Central memory CD8-positive, alpha-beta T cell (primary cell): Measurements from ENCODE around the gene ZDHHC17.
"Not testable (repeated sequence)": the region's sequence is repeated elsewhere in the genome, so short reads cannot be mapped to it uniquely, and the experiment has no call there.

Source experiments
- ATAC-seq: fragments of 150-1000 bp; cut with Tn5 transposase; replicated peaks from 2 replicates; pipeline ENCODE4 v1.10.0; 2022; ENCODE audit warnings: mild to moderate bottlenecking, moderate FRiP score, moderate number of reproducible peaks; ENCODE audit not compliant: poor library complexity, severe bottlenecking; ENCODE audit errors: extremely low read depth
- DNase-seq, 2 donors: peaks; one replicate each; pipeline ENCODE4 v3.0.0; 2021; ENCODE audit warnings: low spot score in 2 of 2
- H3K27ac Mint-ChIP-seq: one replicate; pipeline ENCODE4 v1.8.0; 2022; ENCODE audit warnings: low read depth, mild to moderate bottlenecking, moderate library complexity, mixed read lengths
- H3K27me3 Mint-ChIP-seq: one replicate; pipeline ENCODE4 v1.8.0; 2022; ENCODE audit warnings: mixed read lengths
- H3K36me3 Mint-ChIP-seq: one replicate; pipeline ENCODE4 v1.8.0; 2022; ENCODE audit warnings: mild to moderate bottlenecking, moderate library complexity, mixed read lengths; ENCODE audit not compliant: insufficient read depth
- H3K4me1 Mint-ChIP-seq: one replicate; pipeline ENCODE4 v1.8.0; 2022; ENCODE audit warnings: mixed read lengths
- H3K4me3 Mint-ChIP-seq: one replicate; pipeline ENCODE4 v1.8.0; 2022; ENCODE audit warnings: mild to moderate bottlenecking, moderate library complexity, mixed read lengths
- H3K9me3 Mint-ChIP-seq: one replicate; pipeline ENCODE4 v1.8.0; 2022; ENCODE audit warnings: mixed read lengths

ZDHHC17 gene, protein sequence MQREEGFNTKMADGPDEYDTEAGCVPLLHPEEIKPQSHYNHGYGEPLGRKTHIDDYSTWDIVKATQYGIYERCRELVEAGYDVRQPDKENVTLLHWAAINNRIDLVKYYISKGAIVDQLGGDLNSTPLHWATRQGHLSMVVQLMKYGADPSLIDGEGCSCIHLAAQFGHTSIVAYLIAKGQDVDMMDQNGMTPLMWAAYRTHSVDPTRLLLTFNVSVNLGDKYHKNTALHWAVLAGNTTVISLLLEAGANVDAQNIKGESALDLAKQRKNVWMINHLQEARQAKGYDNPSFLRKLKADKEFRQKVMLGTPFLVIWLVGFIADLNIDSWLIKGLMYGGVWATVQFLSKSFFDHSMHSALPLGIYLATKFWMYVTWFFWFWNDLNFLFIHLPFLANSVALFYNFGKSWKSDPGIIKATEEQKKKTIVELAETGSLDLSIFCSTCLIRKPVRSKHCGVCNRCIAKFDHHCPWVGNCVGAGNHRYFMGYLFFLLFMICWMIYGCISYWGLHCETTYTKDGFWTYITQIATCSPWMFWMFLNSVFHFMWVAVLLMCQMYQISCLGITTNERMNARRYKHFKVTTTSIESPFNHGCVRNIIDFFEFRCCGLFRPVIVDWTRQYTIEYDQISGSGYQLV

DNA sequence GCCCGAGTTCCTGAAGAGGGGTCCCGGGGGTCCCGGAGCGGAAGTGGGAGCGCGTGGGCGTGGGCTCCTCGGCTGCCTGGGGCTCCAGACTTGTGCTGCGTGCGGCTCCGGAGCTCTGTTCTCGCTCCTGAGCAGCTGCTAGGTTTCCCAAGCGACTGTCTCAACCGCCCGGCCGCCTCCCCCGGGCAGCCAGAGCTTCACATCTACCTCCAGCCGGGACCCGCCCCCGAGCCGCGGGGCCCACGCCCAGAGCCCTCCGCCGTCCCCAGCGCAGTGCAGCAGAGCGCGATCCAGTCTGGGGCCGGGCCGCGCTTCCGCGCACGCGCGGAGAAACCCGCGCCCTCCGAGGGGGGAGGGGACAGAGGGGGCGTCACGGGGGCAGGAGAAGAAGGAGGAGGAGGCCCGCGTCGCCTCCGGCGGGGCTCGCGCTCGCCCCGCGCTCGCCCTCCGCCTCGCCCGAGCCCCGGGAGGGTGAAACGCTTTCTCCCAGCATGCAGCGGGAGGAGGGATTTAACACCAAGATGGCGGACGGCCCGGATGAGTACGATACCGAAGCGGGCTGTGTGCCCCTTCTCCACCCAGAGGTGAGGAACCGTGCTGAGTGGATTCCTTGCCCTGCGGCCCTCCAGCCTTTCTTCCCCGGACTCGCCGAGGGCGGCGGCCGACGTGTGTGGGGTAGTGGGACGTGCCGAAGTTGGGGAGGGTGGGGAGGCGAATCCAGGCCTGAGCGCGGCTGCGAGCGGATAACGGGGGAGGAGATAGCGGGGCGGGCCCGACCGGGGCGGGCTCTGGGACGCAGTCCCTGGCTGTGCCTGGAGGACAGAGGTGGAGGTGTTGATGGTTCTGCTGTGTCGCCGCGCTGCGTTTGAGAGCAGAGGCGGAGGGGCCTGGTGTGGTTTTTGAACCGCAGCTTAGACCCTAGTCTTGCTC, at the start of gene ZDHHC17:
TSS of gene ZDHHC17 (plus strand) at position 370 of the 930 bp plus-strand sequence. CDS start at position 492, 122 bp downstream.
- ATAC-seq (peak; percentile 91), DNase-seq (peak; percentile 87 to 90)
- Mint-ChIP-seq H3K27ac (peak within 1 kb of the TSS; percentile 96), H3K36me3 (peaks cover 28% of the 10 kb centered on the region), H3K27me3 (no peaks in the 10 kb centered on the region), H3K9me3 (no peaks in the 10 kb centered on the region), H3K4me1 (peaks cover 38% of the 10 kb centered on the region), H3K4me3 (peak within 1 kb of the TSS; percentile 95)

DNA sequence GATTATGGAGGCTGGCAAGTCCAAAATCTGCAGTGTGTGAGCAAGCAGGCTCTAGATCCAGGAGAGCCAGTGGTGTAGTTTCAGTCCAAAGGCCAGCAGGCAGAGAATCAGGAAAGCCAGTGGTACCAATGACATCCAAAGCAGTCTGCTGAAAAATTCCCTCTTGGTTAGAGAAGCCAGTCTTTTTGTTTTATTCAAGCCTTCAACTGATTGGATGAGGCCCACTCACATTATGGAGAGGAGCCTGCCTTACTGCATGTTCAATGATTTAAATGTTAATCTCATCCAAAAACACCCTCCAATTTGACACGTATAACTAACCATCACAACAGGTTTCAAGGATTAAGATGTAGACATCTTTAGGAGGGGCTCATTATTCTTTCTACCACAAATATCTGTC, 49.5 kb upstream of the ZDHHC17 start:
- Mint-ChIP-seq H3K9me3 (no peaks in the 10 kb centered on the region), H3K27me3 (peaks cover 11% of the 10 kb centered on the region), H3K4me3 (no peak overlapping the region), H3K27ac (no peak overlapping the region), H3K36me3 (no peaks in the 10 kb centered on the region), H3K4me1 (no peaks in the 10 kb centered on the region)
- ATAC-seq (no peak), DNase-seq (no peak)

DNA sequence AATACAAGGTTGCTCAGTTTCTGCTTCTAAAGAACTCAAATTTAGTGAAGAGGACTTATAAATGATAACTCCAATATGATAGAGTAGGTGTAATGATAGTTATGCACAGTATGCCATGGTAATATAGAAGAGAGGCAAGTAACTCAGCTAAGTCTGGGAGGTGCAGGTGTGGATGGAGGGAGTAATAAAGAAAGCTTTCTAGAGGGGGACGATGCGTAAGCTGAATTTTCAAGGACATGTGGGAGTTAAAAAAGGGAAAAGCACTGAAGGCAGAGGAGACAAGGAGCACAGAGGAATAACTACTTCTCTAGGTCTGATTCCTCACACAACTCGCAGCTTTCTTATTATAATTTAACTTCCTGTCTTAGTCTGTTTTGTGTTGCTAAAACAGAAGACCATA, 49.1 kb upstream of the ZDHHC17 start:
- no peaks in the 10 kb centered on the region for H3K36me3 Mint-ChIP-seq
- H3K27ac Mint-ChIP-seq: no peak overlapping the region
- H3K27me3 Mint-ChIP-seq: peaks cover 11% of the 10 kb centered on the region
- H3K4me3 Mint-ChIP-seq: no peak overlapping the region
- no peaks in the 10 kb centered on the region for H3K9me3 Mint-ChIP-seq
- no peaks in the 10 kb centered on the region for H3K4me1 Mint-ChIP-seq
- no peak for DNase-seq
- ATAC-seq: no peak

DNA sequence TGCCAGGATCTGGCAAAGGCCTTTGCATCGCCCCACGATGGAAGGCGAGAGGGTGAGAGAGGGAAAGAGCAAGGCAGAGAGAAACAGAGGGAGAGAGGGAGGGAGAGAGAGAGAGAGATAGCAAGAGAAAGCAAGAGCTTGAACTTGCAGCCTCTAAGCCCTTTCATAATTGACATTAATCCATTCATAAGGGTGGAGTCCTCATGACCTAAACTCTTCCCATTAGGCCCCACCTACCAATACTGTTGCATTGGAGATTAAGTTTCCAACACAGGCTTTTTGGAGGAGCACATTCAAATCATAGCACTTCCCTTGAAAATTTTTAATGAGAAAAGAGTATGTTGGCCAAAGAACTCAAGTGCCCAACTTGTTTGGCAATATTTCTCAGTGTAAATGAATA, 48.6 kb upstream of the ZDHHC17 start:
- Mint-ChIP-seq H3K4me3 (no peak overlapping the region), H3K36me3 (no peaks in the 10 kb centered on the region)

DNA sequence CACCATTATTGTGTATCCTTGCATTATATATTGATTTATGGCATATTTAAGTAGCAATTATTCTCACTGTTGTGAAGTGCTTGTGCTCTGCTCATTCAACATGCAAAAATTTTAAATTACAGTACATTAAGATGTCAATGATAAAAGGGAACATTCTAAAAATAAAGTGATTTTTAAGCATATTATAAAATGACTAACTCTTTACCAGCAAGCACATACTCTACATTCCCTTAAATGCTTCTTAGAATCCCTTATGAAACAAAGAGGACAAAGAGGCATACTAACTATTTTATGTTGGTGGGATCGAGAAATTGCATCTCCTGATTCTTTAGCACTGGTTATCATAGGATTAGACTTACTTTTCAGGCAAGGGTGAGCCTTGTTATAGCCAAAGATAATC, 46.6 kb upstream of the ZDHHC17 start:
- peaks cover 24% of the 10 kb centered on the region for H3K27me3 Mint-ChIP-seq
- H3K4me1 Mint-ChIP-seq: no peaks in the 10 kb centered on the region
- H3K36me3 Mint-ChIP-seq: no peaks in the 10 kb centered on the region
- DNase-seq (no peak), ATAC-seq (no peak)
- H3K4me3 Mint-ChIP-seq: no peak overlapping the region
- H3K9me3 Mint-ChIP-seq: no peaks in the 10 kb centered on the region
- no peak overlapping the region for H3K27ac Mint-ChIP-seq

More for the DNA sequence above, 48.6 kb upstream of the ZDHHC17 start:
- Mint-ChIP-seq H3K27me3 (peaks cover 16% of the 10 kb centered on the region), H3K9me3 (no peaks in the 10 kb centered on the region), H3K4me1 (no peaks in the 10 kb centered on the region), H3K27ac (no peak overlapping the region)
- ATAC-seq (no peak), DNase-seq (no peak)

DNA sequence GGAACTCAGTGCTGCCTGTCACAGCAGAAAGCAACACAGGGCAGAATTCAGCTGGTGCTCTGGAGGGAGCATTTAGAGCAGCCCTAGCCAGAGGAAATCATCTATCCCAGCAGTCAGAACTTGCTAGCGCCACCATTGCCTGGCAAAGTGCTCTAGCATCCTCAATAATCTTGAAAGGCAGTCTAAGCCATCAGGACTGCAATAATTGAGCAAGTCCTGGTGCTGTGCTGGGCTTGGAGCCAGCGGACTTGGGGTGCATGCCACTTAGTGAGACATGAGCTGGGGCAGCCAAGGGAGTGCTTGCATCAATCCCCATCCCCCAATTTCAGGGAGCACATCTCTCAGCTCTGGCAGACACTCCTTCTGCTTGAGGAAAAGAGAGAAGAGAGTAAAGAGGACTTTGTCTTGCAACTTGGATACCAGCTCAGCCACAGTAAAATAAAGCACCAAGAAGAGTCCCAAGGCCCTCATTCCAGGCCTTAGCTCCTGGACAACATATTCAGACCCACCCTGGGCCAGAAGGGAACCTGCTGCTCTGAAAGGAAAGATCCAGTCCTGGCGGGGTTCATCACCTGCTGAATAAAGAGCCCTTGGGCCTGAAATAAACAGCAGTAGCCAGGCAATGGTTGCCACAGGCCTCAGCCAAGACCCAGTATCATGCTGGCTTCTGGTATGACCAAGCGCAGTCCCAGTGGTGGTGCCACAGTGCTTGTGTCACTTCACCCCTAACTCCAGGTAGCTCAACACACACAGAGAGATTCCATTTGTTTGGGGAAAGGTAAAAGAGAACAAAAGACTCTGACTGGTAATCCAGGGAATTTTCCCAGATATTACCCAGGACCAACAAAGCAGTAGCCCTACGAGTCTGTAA, 44.5 kb upstream of the ZDHHC17 start:
- Mint-ChIP-seq H3K27ac (no peak overlapping the region), H3K9me3 (no peaks in the 10 kb centered on the region), H3K27me3 (peaks cover 24% of the 10 kb centered on the region), H3K36me3 (no peaks in the 10 kb centered on the region), H3K4me1 (no peaks in the 10 kb centered on the region), H3K4me3 (no peak overlapping the region)
- ATAC-seq (no peak), DNase-seq (no peak)

DNA sequence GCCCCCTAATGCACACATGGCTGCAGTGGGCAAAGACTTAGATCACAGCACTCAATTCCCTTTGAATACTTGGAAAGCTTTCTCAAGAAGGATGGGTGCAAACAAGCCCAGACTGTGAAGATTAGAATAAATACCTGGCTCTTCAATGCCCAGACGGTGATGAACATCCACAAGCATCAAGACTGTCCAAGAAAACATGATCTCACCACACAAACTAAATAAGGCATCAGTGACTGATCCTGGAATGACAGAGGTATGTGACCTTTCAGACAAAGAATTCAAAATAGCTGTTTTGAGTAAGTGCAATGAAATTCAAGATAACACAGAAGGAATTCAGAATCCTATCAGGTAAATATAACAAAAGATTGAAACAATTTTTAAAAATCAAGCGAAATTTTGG, 43.8 kb upstream of the ZDHHC17 start:
- Mint-ChIP-seq H3K4me3 (no peak overlapping the region), H3K27me3 (peaks cover 24% of the 10 kb centered on the region), H3K9me3 (no peaks in the 10 kb centered on the region), H3K36me3 (no peaks in the 10 kb centered on the region), H3K27ac (no peak overlapping the region), H3K4me1 (no peaks in the 10 kb centered on the region)
- DNase-seq (no peak), ATAC-seq (no peak)

DNA sequence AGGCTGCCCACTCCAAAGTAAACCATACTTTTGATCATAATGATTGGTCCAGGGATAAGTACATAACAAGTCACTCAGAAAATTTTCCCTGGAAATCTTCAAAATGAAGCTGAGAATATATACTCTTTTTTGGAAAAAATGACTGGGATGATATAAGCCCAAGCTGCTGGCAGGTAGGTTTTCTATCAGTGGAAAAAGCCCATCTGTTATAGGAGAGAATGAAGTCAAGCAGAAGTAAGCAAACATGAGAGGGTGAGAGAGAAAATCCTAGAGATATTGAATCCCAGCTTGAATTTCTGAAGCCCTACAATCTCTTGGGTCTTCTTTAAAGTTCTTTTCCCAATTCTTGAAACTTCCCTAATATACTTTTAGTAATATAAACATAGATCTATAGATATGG, 37.3 kb upstream of the ZDHHC17 start:
- ATAC-seq (no peak), DNase-seq (no peak)
- H3K27ac Mint-ChIP-seq: no peak overlapping the region
- H3K4me1 Mint-ChIP-seq: no peaks in the 10 kb centered on the region
- no peaks in the 10 kb centered on the region for H3K9me3 Mint-ChIP-seq
- no peak overlapping the region for H3K4me3 Mint-ChIP-seq
- H3K36me3 Mint-ChIP-seq: no peaks in the 10 kb centered on the region
- H3K27me3 Mint-ChIP-seq: no peaks in the 10 kb centered on the region

DNA sequence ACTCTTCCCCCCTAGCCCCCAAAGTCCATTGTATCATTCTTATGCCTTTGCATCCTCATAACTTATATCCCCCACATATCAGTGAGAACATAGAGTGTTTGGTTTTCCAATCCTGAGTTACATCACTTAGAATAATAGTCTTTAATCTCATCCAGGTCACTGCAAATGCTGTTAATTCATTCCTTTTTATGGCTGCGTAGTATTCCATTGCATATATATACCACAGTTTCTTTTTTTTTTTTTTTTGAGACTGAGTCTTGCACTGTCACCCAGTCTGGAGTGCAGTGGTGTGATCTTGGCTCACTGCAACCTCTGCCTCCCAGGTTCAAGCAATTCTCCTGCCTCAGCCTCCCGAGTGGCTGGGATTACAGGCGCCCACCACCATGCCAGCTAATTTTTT, 31.7 kb upstream of the ZDHHC17 start:
- H3K4me1 Mint-ChIP-seq, H3K9me3 Mint-ChIP-seq, DNase-seq, ATAC-seq, H3K36me3 Mint-ChIP-seq, H3K27ac Mint-ChIP-seq, H3K4me3 Mint-ChIP-seq: not testable (repeated sequence)
- peaks cover 41% of the 10 kb centered on the region for H3K27me3 Mint-ChIP-seq

DNA sequence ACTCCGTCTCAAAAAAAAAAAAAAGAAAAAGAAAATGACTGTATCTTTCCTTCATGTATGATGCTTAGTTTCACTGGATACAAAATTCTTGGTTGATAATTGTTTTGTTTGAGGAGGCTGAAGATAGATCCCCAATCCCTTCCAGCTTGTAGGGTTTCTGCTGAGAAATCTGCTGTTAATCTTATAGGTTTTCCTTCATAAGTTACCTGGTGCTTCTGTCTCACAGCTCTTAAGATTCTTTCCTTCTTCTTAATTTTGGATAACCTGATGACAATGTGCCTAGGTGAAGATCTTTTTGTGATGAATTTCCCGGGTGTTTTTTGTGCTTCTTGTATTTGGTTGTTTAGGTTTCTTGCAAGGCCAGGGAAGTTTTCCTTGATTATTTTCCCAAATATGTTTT, 26.2 kb upstream of the ZDHHC17 start:
- H3K27ac Mint-ChIP-seq, H3K4me3 Mint-ChIP-seq, DNase-seq, H3K36me3 Mint-ChIP-seq, H3K4me1 Mint-ChIP-seq, H3K9me3 Mint-ChIP-seq, ATAC-seq: not testable (repeated sequence)
- peaks cover 89% of the 10 kb centered on the region for H3K27me3 Mint-ChIP-seq

DNA sequence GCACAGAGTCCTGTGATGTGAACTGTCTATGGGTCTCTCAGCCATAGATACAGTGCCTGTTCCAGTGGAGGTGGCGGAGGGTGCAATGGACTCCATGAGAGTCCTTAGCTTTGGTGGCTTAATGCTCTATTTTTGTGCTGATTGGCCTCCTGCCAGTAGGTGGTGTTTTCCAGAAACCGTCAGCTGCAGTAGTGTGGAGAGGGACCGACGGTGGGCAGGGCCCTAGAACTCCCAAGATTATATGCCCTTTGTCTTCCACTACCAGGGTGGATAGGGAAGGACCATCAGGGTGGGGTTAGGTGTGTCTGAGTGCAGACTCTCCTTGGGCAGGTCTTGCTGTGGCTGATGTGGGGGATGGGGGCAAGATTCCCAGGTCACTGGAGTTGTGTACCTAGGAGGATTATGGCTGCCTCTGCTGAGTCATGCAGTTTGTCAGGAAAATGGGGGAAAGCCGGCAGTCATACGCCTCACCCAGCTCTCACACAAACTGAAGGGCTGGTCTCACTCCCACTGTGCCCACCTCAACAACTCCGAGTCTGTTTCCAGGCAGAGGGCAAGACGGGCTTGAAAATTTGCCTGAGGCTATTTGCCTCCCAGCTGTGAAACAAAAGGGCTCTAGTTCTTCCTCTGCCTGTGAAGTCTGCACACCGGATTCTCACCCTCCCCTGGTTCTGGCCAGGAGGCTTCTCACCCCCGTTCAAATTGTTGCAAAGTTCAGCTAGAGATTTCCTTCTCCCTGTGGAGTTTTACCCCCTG, 24.9 kb upstream of the ZDHHC17 start:
- Mint-ChIP-seq H3K27ac (no peak overlapping the region), H3K9me3 (peaks cover 10% of the 10 kb centered on the region), H3K36me3 (no peaks in the 10 kb centered on the region), H3K4me1 (no peaks in the 10 kb centered on the region), H3K4me3 (no peak overlapping the region), H3K27me3 (peaks cover 89% of the 10 kb centered on the region)
- ATAC-seq: no peak
- DNase-seq: no peak
